Adipose tissue (tissue), 3 donors: Measurements from ENCODE around the gene NMBR. TPM values are rescaled to one million over a fixed set of nuclear protein-coding genes. Genes with fewer than 3 reads are reported as not detected.
"Not testable (repeated sequence)": the region's sequence is repeated elsewhere in the genome, so short reads cannot be mapped to it uniquely, and the experiment has no call there.

Experiments
- H3K27ac ChIP-seq: one replicate; pipeline ENCODE4 v1.5.1; 2013; ENCODE audit warnings: low read depth, low read length
- WGBS, 3 donors: extraction: QIAGEN DNeasy Blood & Tissue Kit; methylation state at CpG; one replicate each; pipeline ENCODE4 v1.1.7; 2013; 5-methylcytosine and 5-hydroxymethylcytosine counted together
- polyA plus RNA-seq, 3 donors: library from polyadenylated mRNA; stranded (reverse); fragments of 200-250 nt; gene quantifications; one replicate each; pipeline ENCODE4 v1.2.3, GENCODE V29; 2013
- donor health status: healthy with polysubstance abuse.
- donor health status: Bipolar disorder and iron deficiency.
- donor health status: healthy.

Gene NMBR
- polyA plus RNA-seq, 3 donors: 0.03 to 0.06 TPM; not detected in 1

DNA sequence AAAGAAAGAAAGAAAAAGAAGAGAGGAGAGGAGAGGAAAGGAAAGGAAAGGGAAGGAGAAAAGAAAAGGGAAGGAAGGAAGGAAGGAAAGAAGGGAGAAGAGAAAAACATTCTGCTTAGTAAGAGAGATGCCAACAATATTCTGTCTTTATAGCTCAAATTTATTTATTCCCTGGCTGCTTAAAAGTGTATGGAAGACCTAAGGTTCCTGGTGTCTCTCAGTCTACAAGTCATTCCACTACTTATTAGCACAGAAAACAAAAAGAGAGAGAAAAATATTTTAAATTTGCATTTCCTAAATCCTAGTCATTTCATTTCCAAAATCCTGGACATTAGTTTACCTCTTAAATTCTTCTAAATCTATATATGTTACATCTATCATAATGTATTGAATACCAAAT lies 67.8 kb downstream of the NMBR start:
- H3K27ac ChIP-seq: no peak overlapping the region

DNA sequence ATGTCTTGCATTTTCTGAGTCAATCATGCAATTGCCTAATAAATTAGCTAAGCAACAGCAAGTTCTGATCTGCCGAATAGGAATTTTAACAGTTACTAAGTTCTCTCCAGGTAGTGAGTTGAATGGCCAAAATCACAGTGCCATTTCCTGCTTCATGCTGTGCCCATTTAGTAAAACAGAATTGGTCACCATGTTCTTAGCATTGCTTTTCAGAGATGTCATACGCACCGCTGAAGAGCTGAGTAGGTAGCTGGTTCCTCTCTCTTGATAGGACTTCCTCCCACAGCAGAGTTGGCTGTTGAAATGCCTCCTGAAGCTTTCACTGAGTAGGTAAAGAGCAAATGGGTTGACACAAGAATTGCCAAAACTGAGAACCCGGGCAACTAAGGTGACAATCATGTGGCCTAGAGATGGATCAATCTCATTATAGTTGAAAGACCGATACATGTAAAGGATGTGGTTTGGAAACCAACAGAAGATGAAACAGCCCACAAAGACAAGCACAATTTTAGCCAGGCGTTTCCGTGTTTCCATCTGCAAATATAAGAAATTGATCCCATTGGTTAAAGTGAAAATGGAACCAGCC lies 71.3 kb downstream of the NMBR start:
- no peak overlapping the region for H3K27ac ChIP-seq
- WGBS, 3 donors: 78 to 90% (median 89%) methylated on average over 7 of the region's 7 CpGs

DNA sequence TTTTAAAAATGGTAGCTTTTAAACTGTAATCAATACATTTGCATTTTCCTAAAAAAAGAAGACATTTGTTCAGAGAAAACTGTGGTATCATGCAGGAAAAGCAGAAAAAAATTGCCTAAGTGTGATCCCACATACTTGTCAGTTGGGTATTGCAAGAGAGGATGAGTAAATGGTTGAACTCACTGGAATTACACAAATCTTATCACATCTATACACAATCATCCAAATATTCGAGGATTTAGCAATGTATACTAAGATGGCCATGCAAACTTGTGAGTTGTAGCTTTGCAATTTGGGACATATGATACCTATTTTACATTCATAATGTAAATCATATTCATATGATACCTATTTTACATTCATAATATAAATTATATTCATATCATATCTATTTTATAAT lies 72.4 kb downstream of the NMBR start:
- WGBS, 3 donors: 52 to 75% (median 74%) methylated on average over 1 of the region's 1 CpG
- H3K27ac ChIP-seq: no peak overlapping the region

DNA sequence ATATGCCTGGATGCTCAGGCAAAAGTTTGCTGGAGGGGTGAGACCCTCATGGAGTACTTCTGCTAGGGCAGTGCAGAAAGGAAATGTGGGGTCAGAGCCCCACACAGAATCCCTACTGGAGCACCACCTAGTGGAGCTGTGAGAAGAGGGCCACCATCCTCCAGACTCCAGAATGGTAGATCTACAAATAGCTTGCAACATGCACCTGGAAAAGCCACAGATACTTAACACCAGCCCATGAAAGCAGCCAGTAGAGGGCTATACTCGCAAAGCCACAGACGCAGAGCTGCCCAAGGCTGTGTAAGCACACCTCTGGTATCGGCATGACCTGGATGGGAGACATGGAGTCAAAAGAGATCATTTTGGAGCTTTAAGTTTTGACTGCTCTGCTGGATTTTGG lies 74.9 kb downstream of the NMBR start:
- no peak overlapping the region for H3K27ac ChIP-seq
- WGBS, 3 donors: 75 to 80% (median 77%) methylated on average over 3 of the region's 3 CpGs

DNA sequence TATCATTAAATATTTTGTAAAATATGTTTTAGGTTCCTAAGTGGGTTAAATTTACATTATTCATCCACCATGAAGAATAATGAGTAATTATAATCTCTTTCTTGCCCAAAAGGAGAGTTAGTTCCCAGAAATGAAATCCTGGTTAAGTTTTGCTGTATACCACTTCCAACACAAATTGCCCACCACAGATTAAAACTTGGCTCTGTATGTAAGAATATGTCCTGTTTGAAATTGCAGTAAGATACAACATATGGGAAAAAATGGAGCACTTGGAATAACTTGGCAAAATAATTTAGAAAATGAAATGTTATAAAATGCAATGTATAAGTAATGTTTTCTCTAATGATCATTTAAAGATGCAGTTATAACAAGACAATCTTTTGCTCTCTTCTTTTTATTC lies 78.5 kb downstream of the NMBR start:
- H3K27ac ChIP-seq: no peak overlapping the region

DNA sequence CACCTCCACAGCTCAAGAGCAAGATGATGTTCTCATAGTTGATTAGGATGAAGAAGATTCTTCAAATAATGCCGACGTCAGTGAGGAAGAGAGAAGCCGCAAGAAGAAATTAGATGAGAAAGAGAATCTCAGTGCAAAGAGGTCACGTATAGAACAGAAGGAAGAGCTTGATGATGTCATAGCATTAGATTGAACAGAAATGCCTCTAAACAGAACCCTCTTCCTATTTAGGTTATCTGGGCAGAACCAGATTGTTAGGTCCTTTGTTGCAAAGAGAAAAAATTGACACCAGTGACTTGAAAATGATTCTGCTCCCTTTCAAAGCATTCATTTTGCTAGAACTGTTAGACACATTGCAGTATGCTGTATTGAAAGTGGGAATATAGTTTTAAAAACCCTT lies 84.1 kb downstream of the NMBR start:
- WGBS, 3 donors: 76 to 87% (median 86%) methylated on average over 4 of the region's 4 CpGs
- not testable (repeated sequence) for H3K27ac ChIP-seq

DNA sequence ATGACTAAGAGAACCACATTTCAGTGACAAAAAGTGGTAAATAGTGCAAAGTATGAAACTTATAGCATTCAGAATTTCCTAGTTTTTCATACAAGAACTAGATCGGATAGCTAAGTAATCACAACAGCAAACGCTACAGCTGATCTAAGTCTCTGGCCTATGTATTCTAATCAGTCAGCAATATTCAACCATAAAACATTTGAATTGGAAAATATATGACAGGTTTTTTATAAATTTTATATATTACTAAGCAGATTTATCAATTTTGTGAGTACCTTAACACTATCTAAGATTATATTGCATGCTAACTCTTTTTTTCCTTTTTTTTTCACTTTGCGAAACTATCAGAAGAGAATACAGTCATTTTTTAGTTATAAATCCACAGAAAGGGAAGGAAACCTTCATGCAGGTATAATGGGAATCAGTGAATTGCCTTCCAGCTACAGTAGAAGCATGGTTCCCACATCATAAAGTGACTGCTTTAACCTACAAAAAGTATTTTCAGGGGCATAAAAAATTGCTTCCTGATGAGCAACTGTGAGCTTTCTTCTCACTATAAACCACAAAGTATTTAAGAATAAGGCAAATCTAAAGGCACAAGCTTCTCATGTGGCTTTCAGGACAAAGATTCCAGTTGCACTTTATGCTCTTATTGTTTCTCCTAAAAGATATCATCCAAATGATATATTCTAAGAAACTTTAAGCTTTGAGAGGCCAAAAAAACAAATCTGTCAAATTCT lies 88.2 kb downstream of the NMBR start:
- no peak overlapping the region for H3K27ac ChIP-seq
- 82 to 85% (median 83%) methylated on average over 3 of the region's 3 CpGs for WGBS, 3 donors

DNA sequence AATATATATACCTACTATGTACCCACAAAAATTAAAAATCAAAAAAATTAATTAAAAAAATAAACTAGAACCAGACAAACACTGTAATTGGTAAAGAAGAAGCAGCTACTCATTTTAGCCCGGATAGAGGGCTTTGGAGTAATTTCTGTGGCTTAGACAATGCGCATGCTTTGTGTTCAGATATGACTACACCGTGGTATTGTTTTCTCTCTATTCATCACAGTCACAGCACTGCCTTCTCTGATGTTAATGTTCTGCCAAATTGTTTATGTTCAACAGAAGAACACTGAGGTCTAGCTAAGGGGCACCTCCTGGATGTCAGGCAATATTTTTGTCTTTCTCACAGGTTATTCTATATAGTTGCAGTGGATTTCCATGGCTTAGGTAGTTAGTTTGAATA lies 91.7 kb downstream of the NMBR start:
- WGBS, 3 donors: 61 to 76% (median 69%) methylated on average over 3 of the region's 3 CpGs
- no peak overlapping the region for H3K27ac ChIP-seq

DNA sequence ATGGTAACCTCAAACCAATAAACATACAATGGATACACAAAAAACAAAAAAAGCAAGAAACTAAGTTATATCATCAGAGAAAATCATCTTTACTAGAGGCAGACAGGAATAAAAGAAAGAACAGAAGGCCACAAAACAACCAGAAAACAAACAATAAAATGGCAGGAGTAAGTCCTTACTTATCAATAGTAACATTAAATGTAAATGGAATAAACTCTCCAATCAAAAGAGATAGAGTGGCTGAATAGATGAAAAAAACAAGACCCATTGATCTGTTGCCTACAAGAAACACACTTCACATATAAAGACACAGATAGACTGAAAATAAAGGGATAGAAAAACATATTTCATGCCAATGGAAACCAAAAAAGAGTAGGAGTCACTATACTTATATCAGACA lies 95.5 kb downstream of the NMBR start:
- H3K27ac ChIP-seq: no peak overlapping the region

DNA sequence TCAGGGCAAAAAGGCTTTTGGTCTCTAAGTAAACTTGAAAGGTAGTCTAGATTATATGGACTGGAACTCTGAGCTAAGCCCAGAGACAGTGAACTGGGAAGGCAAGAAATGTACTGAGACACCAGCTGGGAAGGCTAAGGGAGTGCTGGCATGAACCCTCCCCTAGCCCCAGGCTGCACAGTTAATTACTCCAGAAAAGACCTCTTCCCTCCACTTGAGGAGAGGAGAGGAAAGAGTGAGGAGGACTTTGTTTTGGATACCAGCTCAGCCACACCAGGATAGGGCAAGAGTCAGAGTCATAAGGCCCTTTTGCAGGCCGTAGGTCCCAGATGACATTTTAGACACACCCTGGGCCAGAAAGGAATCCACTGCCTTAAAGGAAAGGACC lies 98.3 kb downstream of the NMBR start:
- WGBS, 3 donors: 65 to 74% (median 73%) methylated on average over 1 of the region's 1 CpG
- no peak overlapping the region for H3K27ac ChIP-seq

DNA sequence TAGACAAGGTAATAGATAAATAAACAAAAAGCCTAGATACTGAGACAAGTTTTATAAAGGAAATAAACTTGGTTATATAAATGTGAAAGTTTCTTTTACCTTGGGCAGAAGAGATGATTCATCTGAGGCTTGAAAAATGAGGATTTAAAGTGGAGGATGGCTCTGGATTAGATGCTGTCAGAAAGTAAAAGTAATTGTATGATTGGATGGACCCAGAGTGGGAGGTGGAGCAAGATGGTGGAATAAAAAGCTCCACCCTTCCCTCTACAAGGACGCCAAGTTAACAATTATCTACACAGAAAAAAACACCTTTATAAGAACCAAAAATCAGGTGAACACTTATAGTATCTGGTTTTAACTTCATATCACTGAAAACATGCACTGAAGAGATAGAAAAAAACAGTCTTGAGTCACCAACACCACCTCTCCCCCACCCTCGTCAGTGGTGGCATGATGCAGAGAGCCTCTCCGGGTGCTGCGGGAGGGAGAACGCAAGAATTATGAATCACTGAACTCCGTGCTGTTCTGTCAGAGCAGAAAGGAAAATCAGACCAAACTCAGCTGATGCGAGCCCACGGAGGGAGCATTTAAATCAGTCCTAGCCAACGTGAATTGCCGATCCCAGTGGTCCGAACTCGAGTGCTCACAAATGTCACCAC lies 98.9 kb downstream of the NMBR start:
- WGBS, 3 donors: 85 to 94% (median 92%) methylated on average over 12 of the region's 12 CpGs
- H3K27ac ChIP-seq: no peak overlapping the region

DNA sequence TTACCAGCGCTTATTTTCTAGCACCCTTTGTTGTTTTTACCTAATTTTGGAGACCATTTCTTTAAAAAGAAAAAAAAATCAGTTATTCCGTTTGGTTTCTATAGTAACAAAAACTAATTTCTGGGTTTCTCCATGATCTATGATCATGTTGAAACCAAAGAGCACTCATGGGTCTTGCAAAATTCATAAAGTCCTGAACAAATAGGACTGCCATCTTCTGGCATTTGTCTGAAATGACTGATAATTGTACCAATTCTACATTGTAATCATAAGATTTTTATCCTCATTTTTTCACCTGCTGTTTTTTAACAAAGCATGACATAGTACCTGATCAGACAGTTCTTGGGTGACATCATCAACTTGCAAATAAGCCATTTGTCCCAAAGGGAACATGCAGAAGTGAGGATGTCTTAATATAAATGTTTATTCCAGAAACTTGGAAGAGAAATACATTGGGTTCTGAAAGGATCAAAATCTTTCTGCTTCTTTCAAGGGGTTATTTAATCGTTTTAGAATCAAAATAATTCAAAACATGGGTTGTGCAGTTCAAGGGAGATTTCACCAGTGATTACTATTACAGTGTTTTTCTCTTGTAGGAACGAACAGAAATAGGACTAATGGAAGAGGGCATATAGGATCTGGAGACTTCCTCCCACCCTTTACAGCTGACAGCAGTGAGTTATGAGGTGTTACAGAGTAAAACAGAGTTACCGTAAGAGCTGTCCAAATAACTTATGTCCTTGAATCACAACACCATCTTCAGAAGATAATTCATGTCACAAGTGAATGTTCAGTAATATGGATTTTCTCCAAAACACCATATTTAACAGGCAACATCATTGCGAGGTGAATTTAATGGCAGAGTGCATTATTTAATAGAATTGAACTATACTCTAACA lies 101.3 kb downstream of the NMBR start:
- WGBS, 3 donors: 37 to 43% (median 39%) methylated on average over 6 of the region's 6 CpGs

DNA sequence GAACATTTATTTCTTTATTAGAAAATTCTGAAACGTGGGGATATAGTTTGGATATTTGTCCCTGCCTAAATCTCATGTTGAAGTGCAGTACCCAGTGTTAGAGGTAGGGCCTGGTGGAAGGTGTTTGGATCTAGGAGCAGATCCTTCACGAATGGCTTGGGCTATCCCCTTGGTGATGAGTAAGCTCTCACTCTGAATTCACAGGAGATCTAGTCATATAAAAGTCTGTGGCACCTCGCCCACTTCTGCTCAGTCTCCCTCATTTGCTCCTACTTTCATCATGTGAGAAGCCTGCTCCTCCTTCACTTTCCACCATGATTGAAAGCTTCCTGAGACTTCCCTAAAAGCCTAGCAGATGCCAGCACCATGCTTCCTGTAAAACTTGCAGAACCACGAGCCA lies 111.0 kb downstream of the NMBR start:
- H3K27ac ChIP-seq: no peak overlapping the region
- 61 to 78% (median 73%) methylated on average over 4 of the region's 4 CpGs for WGBS, 3 donors

More for the DNA sequence above, 101.3 kb downstream of the NMBR start:
- H3K27ac ChIP-seq: no peak overlapping the region

DNA sequence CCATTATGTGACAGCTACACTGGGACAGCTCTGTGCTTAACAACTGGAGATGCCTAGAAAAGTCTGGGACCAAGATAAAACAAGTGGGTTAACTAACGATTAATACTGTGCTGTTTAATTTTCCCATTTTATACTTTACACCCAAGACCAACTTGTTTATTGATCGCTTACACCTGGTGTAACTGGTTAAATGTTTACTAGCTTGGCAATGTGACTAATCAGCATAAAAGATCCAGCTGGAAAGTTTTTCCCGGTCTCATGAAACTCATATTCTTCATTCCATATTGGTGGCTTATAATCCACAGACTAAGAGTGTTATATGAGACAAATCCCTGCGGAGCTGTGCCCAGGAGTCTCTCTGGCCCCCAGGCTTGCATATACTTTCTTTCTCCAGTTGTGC lies 115.9 kb downstream of the NMBR start:
- 36 to 90% (median 88%) methylated on average over 4 of the region's 4 CpGs for WGBS, 3 donors
- H3K27ac ChIP-seq: no peak overlapping the region

DNA sequence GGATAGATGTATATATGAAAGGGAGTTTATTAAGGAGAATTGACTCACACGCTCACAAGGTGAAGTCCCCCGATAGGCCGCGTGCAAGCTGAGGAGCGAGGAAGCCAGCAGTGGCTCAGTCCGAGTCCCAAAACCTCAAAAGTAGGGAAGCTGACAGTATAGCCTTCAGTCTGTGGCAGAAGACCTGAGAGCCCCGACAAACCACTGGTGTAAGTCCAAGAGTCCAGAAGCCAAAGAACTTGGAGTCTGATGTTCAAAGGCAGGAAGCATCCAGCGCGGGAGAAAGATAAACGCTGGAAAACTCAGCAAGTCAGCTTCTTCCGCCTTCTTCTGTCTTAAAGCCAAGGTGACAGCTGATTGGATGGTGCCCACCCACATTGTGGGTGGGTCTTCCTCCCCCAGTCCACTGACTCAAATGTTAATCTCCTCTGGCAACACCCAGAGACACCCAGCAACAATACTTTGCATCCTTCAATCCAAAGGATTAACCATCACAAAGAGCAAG lies 116.8 kb downstream of the NMBR start:
- WGBS, 3 donors: 56 to 68% (median 68%) methylated on average over 11 of the region's 11 CpGs
- no peak overlapping the region for H3K27ac ChIP-seq

DNA sequence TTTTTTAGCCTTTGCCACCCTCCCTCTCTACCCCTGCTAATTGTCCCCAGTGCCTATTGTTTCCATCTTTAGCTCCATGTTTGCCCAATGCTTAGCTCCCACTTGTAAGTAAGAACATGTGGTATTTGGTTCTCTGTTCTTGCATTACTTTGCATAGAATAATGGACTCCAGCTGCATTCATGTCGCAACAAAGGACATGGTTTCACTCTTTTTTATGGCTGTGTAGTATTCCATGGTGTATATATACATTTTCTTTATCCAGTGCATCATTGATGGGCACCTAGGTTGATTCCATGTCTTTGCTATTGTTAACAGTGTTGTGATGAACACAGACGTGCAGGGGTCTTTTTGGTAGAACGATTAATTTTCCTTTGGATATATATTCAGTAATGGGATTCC lies 118.4 kb downstream of the NMBR start:
- 85 to 95% (median 94%) methylated on average over 3 of the region's 3 CpGs for WGBS, 3 donors
- H3K27ac ChIP-seq: no peak overlapping the region

DNA sequence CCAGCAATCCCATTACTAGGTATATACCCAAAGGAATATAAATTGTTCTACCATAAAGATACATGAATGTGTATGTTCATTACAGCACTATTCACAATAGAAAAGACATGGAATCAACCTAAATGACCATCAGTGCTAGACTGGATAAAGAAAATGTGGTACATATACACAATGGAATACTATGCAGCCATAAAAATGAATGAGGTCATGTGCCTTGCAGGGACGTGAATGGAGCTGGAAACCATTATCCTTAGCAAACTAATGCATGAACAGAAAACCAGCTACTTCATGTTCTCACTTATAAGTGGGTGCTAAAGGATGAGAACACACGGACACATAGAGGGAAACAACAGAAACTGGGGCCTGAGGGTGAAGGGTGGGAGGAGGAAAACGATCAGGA lies 119.1 kb downstream of the NMBR start:
- WGBS, 3 donors: 72 to 84% (median 76%) methylated on average over 3 of the region's 3 CpGs

DNA sequence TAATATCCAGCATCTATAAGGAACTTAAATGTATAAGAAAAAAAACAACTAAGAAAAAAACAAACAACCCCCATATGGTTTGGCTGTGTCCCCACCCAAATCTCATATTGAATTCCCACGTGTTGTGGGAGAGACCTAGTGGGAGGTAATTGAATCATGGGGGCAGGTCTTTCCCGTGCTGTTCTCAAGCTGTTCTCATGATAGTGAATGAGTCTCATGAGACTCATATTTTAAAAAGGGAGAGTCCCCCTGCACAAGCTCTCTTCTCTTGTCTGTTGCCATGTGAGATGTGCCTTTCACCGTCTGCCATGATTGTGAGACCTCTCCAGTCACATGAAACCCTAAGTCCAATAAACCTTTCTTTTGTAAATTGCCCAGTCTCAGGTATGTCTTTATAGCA lies 119.8 kb downstream of the NMBR start:
- WGBS, 3 donors: 72 to 75% (median 73%) methylated on average over 3 of the region's 3 CpGs
- no peak overlapping the region for H3K27ac ChIP-seq

More for the DNA sequence above, 119.1 kb downstream of the NMBR start:
- not testable (repeated sequence) for H3K27ac ChIP-seq

DNA sequence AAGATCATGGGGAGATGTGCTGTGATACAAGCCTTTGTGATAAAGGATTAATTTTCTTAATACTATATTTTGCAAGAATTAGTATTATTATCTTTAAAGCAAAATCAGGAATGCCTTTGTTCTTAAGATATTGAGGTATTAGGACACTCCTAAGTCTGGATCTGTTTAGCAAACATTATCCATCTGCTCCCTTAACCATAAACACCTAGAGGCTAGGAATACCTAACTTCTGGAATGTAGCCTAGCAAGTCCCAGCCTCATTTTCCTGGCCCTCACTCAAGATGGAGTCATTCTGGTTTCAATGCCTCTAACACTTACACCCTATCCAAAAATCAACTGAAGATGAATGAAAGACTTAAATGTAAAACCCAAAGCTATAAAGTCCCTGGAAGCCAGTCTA lies 120.5 kb downstream of the NMBR start:
- H3K27ac ChIP-seq: no peak overlapping the region
